Ishikawa (cell line): ENCODE results near the gene HTT-AS.

Experiments
- EP300 ChIP-seq: IDR thresholded peaks from 2 replicates; pipeline ENCODE4 v1.6.1; 2012; ENCODE audit warnings: borderline replicate concordance
- RAD21 ChIP-seq: IDR thresholded peaks from 2 replicates; pipeline ENCODE4 v1.6.1; 2012; ENCODE audit warnings: low read depth
- YY1 ChIP-seq: IDR thresholded peaks from 2 replicates; pipeline ENCODE4 v1.6.1; 2012; ENCODE audit warnings: low read depth

GRCh38 chr4:3031357-3032082 is 42.8 kb downstream of the HTT-AS start:
- TF ChIP-seq RAD21 (no peak), EP300 (no peak), YY1 (no peak)
